GM21367 (cell line): ENCODE results near the gene RECQL5.

Experiments
- ATAC-seq: cut with Tn5 transposase; IDR thresholded peaks from one replicate; pipeline ENCODE4 v1.9.1; 2021; ENCODE audit not compliant: unreplicated experiment

RECQL5 gene

GRCh38 chr17:75619506-75620431, 47.2 kb downstream of the RECQL5 start:
- no peak for ATAC-seq

GRCh38 chr17:75617675-75618074, 49.3 kb downstream of the RECQL5 start:
- ATAC-seq, result no peak

GRCh38 chr17:75617218-75617617, 49.7 kb downstream of the RECQL5 start:
- ATAC-seq, result no peak

- ATAC-seq, result no peak
Observed at GRCh38 chr17:75616521-75617122, 50.3 kb downstream of the RECQL5 start.

- no peak for ATAC-seq
Observed at GRCh38 chr17:75615301-75615700, 51.7 kb downstream of the RECQL5 start.

GRCh38 chr17:75614556-75615270, 52.2 kb downstream of the RECQL5 start:
- no peak for ATAC-seq

- no peak for ATAC-seq
Observed at GRCh38 chr17:75614006-75614405, 52.9 kb downstream of the RECQL5 start.

GRCh38 chr17:75612906-75613626, 53.9 kb downstream of the RECQL5 start:
- no peak for ATAC-seq

- no peak for ATAC-seq
Observed at GRCh38 chr17:75611851-75612429, 55.0 kb downstream of the RECQL5 start.

- ATAC-seq, result no peak
Observed at GRCh38 chr17:75610103-75610984, 56.6 kb downstream of the RECQL5 start.

GRCh38 chr17:75607086-75607485, 59.9 kb downstream of the RECQL5 start:
- ATAC-seq, result no peak

GRCh38 chr17:75605790-75606189, 61.2 kb downstream of the RECQL5 start:
- ATAC-seq, result no peak

- ATAC-seq, result no peak
Observed at GRCh38 chr17:75604034-75604695, 62.8 kb downstream of the RECQL5 start.

GRCh38 chr17:75603123-75603522, 63.8 kb downstream of the RECQL5 start:
- ATAC-seq, result no peak

GRCh38 chr17:75602644-75603043, 64.3 kb downstream of the RECQL5 start:
- no peak for ATAC-seq

GRCh38 chr17:75601057-75601987, 65.6 kb downstream of the RECQL5 start:
- no peak for ATAC-seq

- no peak for ATAC-seq
Observed at GRCh38 chr17:75596320-75597087, 70.5 kb downstream of the RECQL5 start.
